Natural killer cell (primary cell): Measurements from ENCODE around the gene AKR1D1. TPM values are rescaled to one million over a fixed set of nuclear protein-coding genes. Genes with fewer than 3 reads are reported as not detected.
"Not testable (repeated sequence)": the region's sequence is repeated elsewhere in the genome, so short reads cannot be mapped to it uniquely, and the experiment has no call there.

ENCODE experiments used
- ATAC-seq, 3 donors: fragments of 150-1000 bp in 2 of 3; fragments of 200-7000 bp in 1 of 3; cut with Tn5 transposase; 1 replicate in 1 of 3; 2 replicates in 2 of 3; pipeline ENCODE4 v1.10.0; 2021; ENCODE audit warnings: mild to moderate bottlenecking in 2 of 3, moderate library complexity in 2 of 3
- DNase-seq, 2 donors: peaks; one replicate each; pipeline versions ENCODE4 v3.0.0 to v3.0.0-alpha.2; 2013 to 2021; ENCODE audit warnings: mixed read lengths in 1 of 2
- H3K27ac ChIP-seq: one replicate; pipeline ENCODE4 v1.5.1; 2013; ENCODE audit warnings: mild to moderate bottlenecking, low read length
- H3K27me3 ChIP-seq: one replicate; pipeline ENCODE4 v1.6.1; 2013; ENCODE audit warnings: low read length; ENCODE audit not compliant: control insufficient read depth, insufficient read depth
- H3K36me3 ChIP-seq: one replicate; pipeline ENCODE4 v1.6.1; 2013; ENCODE audit warnings: low read length; ENCODE audit not compliant: control insufficient read depth, insufficient read depth
- H3K4me1 ChIP-seq: one replicate; pipeline ENCODE4 v1.6.1; 2013; ENCODE audit warnings: low read length; ENCODE audit not compliant: control insufficient read depth, insufficient read depth
- H3K4me3 ChIP-seq: one replicate; pipeline ENCODE4 v1.5.1; 2013; ENCODE audit warnings: low read length
- H3K9me3 ChIP-seq: one replicate; pipeline ENCODE4 v1.6.1; 2013; ENCODE audit warnings: low read length; ENCODE audit not compliant: control insufficient read depth, insufficient read depth
- H3K27ac Mint-ChIP-seq, 2 donors: one replicate each; pipeline ENCODE4 v1.8.0; 2022; ENCODE audit warnings: mild to moderate bottlenecking in 2 of 2, mixed read lengths in 2 of 2, moderate library complexity in 1 of 2
- H3K27me3 Mint-ChIP-seq, 2 donors: one replicate each; pipeline ENCODE4 v1.8.0; 2022; ENCODE audit warnings: low read depth in 2 of 2, mixed read lengths in 2 of 2
- H3K36me3 Mint-ChIP-seq: one replicate; pipeline ENCODE4 v1.8.0; 2022; ENCODE audit warnings: mixed read lengths
- H3K4me1 Mint-ChIP-seq, 2 donors: one replicate each; pipeline ENCODE4 v1.8.0; 2022; ENCODE audit warnings: mixed read lengths in 2 of 2
- H3K4me3 Mint-ChIP-seq: one replicate; pipeline ENCODE4 v1.8.0; 2022; ENCODE audit warnings: mild to moderate bottlenecking, moderate library complexity, mixed read lengths
- H3K9me3 Mint-ChIP-seq, 2 donors: one replicate each; pipeline ENCODE4 v1.8.0; 2022; ENCODE audit warnings: mixed read lengths in 2 of 2
- WGBS: methylation state at CpG from one replicate; pipeline ENCODE4 v1.1.7; 2013; ENCODE audit warnings: missing lambda C conversion rate; ENCODE audit not compliant: insufficient coverage; 5-methylcytosine and 5-hydroxymethylcytosine counted together
- intact Hi-C: fragments of 100-400 bp; cut with micrococcal nuclease; formaldehyde crosslinking; loops from one replicate; pipeline ENCODE4 v1.14.2; 2022
- total RNA-seq, 4 donors: library from RNA; stranded (reverse); fragments of 120-200 nt in 1 of 4; gene quantifications; one replicate each; pipeline versions ENCODE4 v1.2.3 to v1.2.4, GENCODE V29; 2013 to 2022
- TF ChIP-seq, protein P1 (sequence below): fragments of 200-600 bp; IDR thresholded peaks from one replicate; pipeline ENCODE4 v1.8.0; 2022; ENCODE audit warnings: antibody characterized with exemption

AKR1D1 gene
- total RNA-seq, 3 donors from 2014 or later (not counting 1 experiment from before 2014, with no cell fraction given), result not detected

DNA sequence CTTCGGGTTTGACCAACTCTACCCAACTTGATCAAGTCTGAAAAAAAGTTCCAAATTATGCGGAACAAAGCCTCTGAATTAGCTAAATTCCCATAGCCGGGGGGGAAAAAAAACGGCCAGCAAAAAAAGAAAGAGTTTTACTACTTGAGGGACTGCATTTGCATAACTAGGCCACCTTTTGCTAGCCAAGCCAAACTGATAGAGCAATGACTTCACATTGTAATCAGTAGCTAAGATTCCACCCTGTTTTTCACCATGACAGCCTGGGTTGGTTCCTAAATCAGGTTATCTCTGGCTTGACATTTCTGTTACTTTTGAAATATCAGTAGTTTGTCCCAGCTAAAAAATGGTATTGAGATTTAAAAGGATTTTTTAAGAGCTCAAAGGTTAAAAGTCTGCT lies 43.0 kb upstream of the AKR1D1 start:
- TF ChIP-seq, protein P1, sequence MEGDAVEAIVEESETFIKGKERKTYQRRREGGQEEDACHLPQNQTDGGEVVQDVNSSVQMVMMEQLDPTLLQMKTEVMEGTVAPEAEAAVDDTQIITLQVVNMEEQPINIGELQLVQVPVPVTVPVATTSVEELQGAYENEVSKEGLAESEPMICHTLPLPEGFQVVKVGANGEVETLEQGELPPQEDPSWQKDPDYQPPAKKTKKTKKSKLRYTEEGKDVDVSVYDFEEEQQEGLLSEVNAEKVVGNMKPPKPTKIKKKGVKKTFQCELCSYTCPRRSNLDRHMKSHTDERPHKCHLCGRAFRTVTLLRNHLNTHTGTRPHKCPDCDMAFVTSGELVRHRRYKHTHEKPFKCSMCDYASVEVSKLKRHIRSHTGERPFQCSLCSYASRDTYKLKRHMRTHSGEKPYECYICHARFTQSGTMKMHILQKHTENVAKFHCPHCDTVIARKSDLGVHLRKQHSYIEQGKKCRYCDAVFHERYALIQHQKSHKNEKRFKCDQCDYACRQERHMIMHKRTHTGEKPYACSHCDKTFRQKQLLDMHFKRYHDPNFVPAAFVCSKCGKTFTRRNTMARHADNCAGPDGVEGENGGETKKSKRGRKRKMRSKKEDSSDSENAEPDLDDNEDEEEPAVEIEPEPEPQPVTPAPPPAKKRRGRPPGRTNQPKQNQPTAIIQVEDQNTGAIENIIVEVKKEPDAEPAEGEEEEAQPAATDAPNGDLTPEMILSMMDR, result no peak
- DNase-seq, result no peak
- H3K27me3 ChIP-seq, result no peaks in the 10 kb centered on the region
- H3K4me3 Mint-ChIP-seq, result no peak overlapping the region
- H3K4me1 ChIP-seq, result no peaks in the 10 kb centered on the region
- intact Hi-C loops, result no loop called here
- no peaks in the 10 kb centered on the region for H3K36me3 Mint-ChIP-seq
- H3K27me3 Mint-ChIP-seq, result peaks cover 8 to 18% of the 10 kb centered on the region in 2 donors
- no peaks in the 10 kb centered on the region for H3K4me1 Mint-ChIP-seq
- H3K9me3 Mint-ChIP-seq, result no peaks in the 10 kb centered on the region
- H3K27ac ChIP-seq, result no peak overlapping the region
- H3K27ac Mint-ChIP-seq, result no peak overlapping the region
- no peaks in the 10 kb centered on the region for H3K36me3 ChIP-seq
- no peak overlapping the region for H3K4me3 ChIP-seq
- no peaks in the 10 kb centered on the region for H3K9me3 ChIP-seq
- ATAC-seq, result no peak
- 88% methylated on average over 4 of the region's 4 CpGs for WGBS

DNA sequence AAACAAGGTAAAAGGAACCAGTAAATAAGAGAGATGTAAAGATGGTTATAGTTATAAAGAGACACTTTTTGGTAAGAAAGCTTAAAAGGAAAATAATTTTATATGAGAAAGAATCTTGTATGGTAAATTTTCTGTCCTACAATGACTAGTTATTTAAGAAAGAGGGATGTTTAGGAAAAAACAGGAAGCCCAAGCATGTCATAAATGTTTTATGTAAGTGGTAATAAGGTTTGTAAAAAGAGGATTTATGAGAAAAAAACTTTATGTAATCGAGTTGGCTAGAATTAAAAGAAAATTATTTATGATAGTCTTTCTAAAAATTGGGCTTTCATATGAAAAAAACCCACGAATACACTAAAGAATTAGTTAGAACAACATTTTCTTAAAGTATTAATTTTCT lies 40.1 kb upstream of the AKR1D1 start:
- Mint-ChIP-seq H3K9me3 (peaks cover 0 to 5% of the 10 kb centered on the region in 2 donors), H3K4me1 (no peaks in the 10 kb centered on the region), H3K36me3 (no peaks in the 10 kb centered on the region), H3K4me3 (no peak overlapping the region), H3K27ac (no peak overlapping the region), H3K27me3 (peaks cover 12 to 30% of the 10 kb centered on the region in 2 donors)
- Histone ChIP-seq H3K4me1 (no peaks in the 10 kb centered on the region), H3K36me3 (no peaks in the 10 kb centered on the region), H3K4me3 (no peak overlapping the region), H3K27me3 (no peaks in the 10 kb centered on the region), H3K9me3 (no peaks in the 10 kb centered on the region), H3K27ac (no peak overlapping the region)
- intact Hi-C loops, result no loop called here
- no CpG with 5 or more reads among the region's 2 CpGs for WGBS
- TF ChIP-seq, protein P1, result no peak
- ATAC-seq, result no peak
- no peak for DNase-seq

DNA sequence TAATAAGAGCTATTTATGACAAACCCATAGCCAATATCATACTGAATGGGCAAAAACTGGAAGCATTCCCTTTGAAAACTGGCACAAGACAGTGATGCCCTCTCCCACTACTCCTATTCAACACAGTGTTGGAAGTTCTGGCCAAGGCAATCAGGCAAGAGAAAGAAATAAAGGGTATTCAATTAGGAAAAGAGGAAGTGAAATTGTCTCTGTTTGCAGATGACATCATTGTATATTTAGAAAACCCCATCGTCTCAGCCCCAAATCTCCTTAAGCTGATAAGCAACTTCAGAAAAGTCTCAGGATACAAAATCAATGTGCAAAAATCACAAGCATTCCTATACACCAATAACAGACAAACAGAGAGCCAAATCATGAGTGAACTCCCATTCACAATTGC lies 36.2 kb upstream of the AKR1D1 start:
- ATAC-seq, DNase-seq, H3K4me3 Mint-ChIP-seq, H3K27me3 ChIP-seq, H3K36me3 ChIP-seq, H3K4me3 ChIP-seq, H3K27ac Mint-ChIP-seq, intact Hi-C loops, H3K27ac ChIP-seq, H3K4me1 ChIP-seq, H3K9me3 Mint-ChIP-seq, H3K4me1 Mint-ChIP-seq, H3K9me3 ChIP-seq, H3K36me3 Mint-ChIP-seq: not testable (repeated sequence)
- no CpG with 5 or more reads among the region's 1 CpG for WGBS
- peaks cover 12 to 23% of the 10 kb centered on the region in 2 donors for H3K27me3 Mint-ChIP-seq

DNA sequence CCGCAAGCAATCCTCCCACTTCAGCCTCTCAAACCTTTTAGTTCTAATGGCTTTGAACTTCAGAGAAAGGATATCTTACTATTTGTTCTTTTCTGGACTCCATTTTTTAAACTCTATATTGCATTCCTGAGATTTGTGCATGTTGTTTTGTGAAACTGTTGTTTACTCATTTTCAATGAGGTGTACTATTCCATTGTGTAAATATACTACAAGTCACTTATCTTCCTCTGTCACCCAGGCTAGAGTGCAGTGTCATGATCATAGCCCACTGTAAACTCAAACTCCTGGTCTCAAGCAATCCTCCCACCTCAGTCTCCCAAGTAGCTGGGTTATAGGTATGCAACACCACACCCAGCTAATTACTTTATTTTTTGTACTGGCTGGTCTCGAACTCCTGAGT lies 31.4 kb upstream of the AKR1D1 start:
- H3K4me3 Mint-ChIP-seq, result no peak overlapping the region
- intact Hi-C loops, result no loop called here
- H3K27me3 Mint-ChIP-seq, result peaks cover 5 to 31% of the 10 kb centered on the region in 2 donors
- Histone ChIP-seq H3K9me3 (no peaks in the 10 kb centered on the region), H3K27ac (no peak overlapping the region), H3K36me3 (no peaks in the 10 kb centered on the region), H3K4me3 (no peak overlapping the region), H3K4me1 (no peaks in the 10 kb centered on the region), H3K27me3 (no peaks in the 10 kb centered on the region)
- no peaks in the 10 kb centered on the region for H3K36me3 Mint-ChIP-seq
- H3K27ac Mint-ChIP-seq, result no peak overlapping the region
- DNase-seq (no peak), ATAC-seq (no peak)
- 62% methylated on average over 2 of the region's 2 CpGs for WGBS
- no peaks in the 10 kb centered on the region for H3K4me1 Mint-ChIP-seq
- no peaks in the 10 kb centered on the region for H3K9me3 Mint-ChIP-seq
- TF ChIP-seq, protein P1, result no peak
